Measurements from ENCODE around the gene PROSER1.
"Not testable (repeated sequence)": the region's sequence is repeated elsewhere in the genome, so short reads cannot be mapped to it uniquely, and the experiment has no call there.

PROSER1 gene

DNA sequence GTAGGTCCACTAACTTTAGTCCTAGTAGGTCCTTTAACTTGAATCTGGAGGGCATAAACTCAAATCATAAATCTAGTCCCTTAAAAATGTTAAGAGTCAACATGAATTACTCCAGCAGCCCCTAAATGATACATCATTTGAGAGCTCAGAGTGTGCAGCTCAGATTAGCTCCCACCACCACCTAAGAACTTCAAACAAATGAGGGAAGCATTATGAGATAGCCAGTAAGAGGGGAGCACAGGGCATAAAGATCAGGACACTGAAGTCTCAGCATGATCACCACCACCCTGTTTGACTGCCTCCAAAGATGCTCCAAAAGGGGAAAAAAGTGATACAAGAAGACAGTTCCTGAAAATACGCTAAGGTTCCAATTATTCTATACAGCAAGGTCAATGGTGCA, 5.7 kb downstream of the PROSER1 start:
- in situ Hi-C loops (cut with MboI; ENCODE audit: low sequenced_read_pairs), result no loop called here

DNA sequence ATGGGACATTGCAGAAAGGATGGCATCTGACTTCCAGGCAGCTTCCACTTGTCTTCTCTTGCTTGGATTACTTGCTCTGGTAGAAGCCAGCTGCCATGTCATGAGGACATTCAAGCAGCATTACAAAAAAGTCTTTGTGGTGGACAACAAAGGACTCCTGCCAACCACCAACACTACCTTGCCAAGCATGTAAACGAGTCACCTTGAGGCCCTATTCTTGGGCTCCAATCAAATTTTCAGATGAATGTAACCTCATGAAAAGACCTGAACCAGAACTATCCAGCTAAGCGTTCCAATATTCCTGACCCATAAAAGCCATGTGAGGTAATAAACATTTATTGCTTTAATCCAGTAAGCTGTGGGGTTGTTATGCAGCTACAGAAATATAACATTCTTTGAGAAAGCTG, 12.5 kb downstream of the PROSER1 start:
- in situ Hi-C loops (cut with MboI; ENCODE audit: low sequenced_read_pairs), result no loop called here

DNA sequence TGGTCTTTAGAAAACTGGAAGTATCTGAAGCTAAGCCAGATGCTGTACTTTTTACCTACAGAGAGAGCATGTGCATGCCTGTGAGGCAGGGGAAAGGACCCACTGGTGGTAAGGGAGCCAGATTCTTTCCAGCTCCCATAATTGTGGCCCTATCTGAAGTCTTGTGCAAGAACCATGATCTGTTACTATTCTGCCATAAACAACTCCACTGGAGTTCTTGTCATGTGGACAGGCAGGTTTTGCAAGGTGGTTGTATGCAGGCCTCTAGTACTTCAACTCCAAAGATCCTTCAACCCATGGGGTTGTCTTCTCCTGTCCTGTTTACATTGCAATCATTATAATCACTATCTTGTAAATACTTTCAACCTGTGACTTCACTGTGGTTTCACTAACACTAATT, 14.1 kb downstream of the PROSER1 start:
- in situ Hi-C loops (cut with MboI; ENCODE audit: low sequenced_read_pairs), result no loop called here

DNA sequence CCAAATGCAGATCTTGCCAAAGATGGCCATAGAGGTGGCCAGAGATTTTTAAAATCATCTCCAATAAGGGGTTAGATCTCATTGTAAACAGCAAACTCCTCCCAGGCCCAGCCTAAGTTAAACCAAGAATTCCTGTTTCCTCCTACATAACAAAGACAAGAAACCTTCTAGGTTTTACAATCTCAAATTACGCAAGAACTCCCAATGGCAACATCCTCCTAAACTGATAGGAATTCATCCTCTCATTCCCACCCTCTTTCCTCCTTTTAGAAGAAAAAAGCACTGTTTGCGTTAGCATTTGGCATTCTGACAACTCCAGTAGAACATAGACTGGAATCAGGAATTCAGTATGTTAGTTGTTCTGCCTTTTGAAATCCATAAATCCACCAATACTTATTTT, 14.6 kb downstream of the PROSER1 start:
- in situ Hi-C loops (cut with MboI; ENCODE audit: low sequenced_read_pairs), result no loop called here

DNA sequence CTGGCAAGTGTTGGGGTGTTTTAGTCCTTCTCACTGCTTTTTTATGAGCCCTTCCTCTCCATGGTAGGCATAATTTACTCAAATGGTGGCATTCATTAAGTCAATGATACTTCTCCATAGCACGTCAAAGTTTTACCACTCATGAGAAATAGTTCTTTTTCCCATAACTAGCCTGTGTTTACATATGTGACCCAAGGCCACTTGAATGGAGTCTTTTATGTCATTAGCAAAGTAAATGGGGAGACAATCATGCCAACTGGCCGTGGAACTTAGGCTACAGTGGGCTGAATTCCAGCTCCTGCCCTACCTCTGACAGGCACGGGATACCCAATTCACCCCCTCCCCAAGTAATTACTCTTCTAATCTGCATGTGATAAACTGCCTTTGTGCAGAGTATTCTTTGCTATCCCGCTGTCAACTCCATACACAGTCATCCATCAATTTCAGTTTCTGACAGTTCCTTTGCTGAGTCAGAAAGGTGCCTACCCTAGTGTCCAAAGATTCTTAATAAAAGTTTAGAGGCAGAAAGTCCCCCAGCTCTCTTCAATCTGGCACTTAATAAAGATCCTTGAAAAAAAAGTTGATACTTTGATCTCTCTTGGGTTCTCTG, 16.9 kb downstream of the PROSER1 start:
- in situ Hi-C loops (cut with MboI; ENCODE audit: low sequenced_read_pairs), result no loop called here

DNA sequence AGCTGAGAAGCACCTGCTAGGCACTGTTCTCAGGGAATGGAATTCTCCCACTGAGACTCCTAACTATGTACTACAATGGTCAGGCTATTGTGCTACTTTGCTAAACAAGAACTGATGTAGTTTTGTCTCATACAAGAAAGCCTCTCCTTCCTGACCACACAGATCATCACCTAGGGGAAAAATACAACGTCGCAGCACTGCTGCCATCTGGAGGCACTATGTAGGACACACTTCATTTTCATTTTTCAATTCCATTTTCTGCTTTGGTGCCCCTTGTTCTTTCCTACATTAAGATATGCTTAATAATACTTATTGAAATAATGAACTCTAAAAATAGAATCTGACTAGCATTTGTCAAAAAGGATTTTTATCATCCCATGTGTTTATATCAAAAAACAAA, 21.1 kb downstream of the PROSER1 start:
- in situ Hi-C loops (cut with MboI; ENCODE audit: low sequenced_read_pairs), result no loop called here

DNA sequence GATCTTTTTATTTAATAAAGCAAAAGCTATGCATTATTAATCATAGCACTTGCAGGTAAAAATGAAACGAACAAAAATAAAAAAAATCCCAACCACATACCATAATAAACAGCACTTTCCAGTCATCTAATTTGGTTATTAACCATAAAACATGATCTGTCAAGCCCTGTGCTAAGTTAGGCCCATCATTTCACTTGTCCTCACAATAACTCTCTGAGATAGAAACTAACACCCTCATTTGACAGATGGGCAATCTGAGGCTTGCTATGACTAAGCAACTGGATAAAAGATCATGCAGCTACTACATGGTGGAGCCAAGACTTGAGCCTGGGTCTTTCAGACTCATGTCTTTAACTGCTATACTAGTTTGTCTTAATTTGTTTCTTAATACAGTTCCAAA, 21.8 kb downstream of the PROSER1 start:
- in situ Hi-C loops (cut with MboI; ENCODE audit: low sequenced_read_pairs), result no loop called here

DNA sequence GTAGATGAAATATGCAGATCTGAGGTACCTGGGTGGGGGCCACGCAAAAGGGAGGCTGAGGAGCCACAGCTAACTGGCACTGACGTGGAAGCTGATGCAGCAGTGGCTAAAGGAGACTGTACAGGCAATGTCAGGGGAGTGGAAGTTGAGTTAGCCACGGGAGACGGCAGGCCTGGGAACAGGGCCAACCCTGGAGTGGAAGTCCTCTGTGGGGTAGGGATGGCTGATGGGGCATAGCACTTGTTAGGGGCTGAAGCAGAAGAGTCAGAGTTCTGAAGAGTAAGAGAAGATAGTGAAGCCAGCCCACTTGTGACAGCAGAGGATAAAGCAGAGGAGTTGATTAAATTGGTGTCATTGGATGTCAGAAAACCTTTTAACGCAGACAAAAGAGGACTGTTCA, 24.4 kb downstream of the PROSER1 start:
- in situ Hi-C loops (cut with MboI; ENCODE audit: low sequenced_read_pairs), result no loop called here

DNA sequence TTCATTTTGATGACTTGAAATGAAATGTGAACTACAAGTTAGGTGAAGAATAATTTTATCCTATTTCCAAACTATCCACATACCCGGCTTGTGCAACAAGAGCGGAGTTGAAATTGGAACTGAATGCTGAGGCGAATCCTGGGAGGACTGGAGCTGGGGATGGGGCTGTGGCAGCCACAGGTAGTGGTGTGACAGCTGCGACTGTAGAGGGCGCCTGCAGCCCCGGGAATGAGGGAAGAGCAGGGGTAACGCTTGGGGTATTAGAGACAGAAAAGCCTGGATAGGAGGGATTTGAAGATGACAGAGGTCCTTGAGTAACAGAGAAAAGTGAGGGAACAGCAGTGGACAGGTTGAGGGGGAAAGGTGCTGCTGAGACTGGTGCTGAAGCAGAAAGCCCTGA, 25.3 kb downstream of the PROSER1 start:
- in situ Hi-C loops (cut with MboI; ENCODE audit: low sequenced_read_pairs), result no loop called here

DNA sequence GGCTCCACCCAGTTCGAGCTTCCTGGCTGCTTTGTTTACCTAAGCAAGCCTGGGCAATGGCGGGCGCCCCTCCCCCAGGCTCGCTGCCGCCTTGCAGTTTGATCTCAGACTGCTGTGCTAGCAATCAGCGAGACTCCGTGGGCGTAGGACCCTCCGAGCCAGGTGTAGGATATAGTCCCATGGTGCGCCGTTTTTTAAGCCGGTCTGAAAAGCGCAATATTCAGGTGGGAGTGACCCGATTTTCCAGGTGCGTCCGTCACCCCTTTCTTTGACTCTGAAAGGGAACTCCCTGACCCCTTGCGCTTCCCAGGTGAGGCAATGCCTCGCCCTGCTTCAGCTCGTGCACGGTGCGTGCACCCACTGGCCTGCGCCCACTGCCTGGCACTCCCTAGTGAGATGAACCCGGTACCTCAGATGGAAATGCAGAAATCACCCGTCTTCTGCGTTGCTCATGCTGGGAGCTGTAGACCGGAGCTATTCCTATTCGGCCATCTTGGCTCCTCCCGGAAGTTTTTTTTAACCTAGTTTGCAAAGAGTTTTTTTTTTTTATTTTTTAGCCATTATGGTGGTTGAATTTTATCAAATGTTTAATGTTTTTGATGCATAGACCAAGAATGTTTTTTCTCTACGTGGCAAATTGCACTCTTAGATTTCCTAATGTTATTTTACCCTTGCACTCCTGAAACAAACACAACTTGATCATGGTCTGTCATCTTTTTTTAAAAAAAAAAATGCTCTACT, 31.3 kb downstream of the PROSER1 start:
- in situ Hi-C loops (cut with MboI; ENCODE audit: low sequenced_read_pairs), result not testable (repeated sequence)

DNA sequence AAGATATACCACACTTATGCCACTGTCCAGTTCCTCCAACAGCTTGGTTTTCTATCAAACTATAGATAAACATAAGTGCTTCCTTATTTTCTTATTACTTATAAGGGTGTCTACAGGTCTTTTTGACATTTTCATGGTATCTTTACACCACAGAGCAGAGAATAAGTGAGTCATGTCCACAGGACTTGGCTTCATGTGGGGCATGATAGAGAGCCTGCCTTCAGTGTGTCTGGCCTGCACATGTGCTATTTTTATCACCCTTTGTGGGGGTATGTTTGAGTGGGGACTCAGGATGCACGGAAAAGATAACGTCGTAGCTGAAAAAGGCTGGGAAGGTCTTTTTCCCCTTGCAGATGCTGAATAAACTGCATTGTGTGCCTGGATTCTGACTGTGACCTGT, 39.1 kb downstream of the PROSER1 start:
- in situ Hi-C loops (cut with MboI; ENCODE audit: low sequenced_read_pairs), result no loop called here

DNA sequence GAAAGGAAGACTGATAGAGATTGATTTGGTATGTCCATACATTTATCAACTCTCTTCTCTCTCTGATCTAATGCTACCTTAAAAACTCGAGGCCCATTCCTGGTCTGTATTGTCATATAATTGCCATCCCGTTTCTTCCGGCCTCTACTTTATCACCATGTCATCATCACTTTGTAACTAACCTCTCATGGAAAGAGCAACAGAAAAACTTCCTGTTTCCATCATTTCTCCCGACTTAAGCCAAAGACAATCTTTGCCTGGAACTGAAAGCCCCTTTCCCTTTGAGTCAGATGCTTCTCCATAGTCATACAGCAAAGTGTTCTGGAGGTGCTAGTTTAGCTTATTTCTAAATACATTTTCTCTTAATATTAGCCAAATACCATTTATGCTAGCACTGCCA, 44.5 kb downstream of the PROSER1 start:
- in situ Hi-C loops (cut with MboI; ENCODE audit: low sequenced_read_pairs), result no loop called here

DNA sequence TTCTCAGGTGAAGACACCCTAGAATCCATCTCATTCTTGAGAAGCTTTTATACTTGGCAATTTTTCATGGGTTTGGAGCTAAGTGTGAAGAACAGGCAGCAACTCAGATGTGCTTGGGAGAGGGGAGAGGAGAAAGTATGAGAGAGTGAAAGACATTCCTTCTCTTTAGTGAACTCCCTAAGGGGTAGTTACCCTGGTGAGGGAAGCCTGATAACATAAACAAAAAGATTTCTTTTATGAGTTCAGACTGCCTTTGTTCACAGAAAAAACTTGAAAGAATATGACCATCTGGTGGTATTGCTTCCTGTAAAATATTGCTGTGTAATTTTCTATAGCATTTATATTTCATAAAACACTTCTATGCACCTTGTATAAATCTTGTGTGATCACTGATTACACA, 47.2 kb downstream of the PROSER1 start, which contains the start of gene STOML3:
Gene STOML3, minus strand, starts transcription at position 139 of the 400 bp plus-strand sequence. Its CDS starts 110 bp downstream, at position 29.
- in situ Hi-C loops (cut with MboI; ENCODE audit: low sequenced_read_pairs), result no loop called here

DNA sequence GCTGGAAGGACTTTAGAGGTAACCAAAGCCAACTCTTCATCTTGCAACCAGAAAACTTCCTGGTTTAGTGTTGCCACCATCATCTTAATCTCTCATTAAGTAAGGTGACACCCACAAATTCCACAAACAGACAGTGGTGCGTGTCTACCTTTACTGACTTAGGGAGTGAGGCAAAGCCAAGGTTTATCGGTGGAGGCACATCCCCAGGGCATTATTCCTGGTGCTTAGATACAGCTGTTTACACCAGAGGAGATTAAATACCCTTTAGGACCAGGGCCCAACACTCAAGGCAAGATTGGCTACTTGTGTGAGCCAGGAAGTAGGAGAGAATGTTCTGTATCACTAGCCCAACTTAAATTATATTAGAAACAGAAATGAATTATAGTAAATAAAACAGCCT, 56.8 kb downstream of the PROSER1 start:
- in situ Hi-C loops (cut with MboI; ENCODE audit: low sequenced_read_pairs), result no loop called here

DNA sequence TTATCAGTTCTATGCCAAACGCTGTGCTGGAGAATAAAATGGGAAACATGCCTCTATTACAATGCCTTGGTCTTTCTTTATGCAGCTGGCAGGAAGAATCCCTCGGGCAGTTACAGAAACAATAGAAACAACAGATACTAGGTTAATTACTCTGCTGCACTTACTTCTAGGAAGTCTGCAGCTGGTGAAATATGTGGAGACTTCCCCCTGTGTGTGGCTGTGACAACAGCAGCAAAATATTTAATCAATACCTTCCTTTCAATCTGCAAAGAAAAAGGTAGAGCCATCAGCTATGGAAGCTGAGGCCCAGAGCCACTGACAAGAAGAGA, 57.2 kb downstream of the PROSER1 start:
- in situ Hi-C loops (cut with MboI; ENCODE audit: low sequenced_read_pairs), result no loop called here

DNA sequence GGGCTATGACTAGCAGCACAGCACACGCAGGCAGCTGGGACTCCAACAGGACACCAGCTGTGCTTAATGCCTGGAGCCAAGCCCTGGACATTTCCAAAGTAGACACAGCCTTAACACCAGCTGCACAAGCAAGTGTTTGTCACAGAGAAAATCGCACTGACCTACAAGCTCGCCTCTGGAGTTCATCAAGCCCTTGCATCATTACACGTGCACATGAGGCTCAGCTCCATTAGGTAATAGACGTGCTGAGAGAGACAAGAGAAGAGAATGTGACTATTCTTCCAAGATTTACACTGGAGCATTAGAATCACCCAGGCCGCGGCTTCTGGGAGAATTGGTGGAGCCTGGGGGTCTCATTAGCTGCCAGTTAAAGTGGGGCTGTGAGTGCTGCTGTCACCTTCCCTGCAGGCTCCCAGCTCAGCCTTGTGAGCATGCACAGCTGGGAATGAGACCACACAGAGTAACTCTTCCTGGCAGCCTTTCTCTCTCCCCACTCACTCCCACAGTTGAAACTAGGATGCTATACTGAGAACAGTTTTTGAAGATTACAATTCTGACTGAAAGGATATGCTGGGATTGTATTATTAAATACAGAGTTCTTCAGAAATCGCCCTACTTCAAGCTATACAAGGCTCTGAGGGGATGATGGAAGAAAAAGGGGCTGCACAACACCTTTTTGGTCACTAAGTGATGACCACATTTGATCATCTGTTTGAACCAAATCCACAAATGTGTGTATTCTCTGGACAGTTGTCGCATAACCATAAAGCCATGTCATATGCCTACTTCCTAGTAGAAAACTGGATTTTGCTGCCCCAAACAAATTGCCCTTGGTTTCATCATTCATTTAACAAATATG, 57.8 kb downstream of the PROSER1 start:
- in situ Hi-C loops (cut with MboI; ENCODE audit: low sequenced_read_pairs), result no loop called here

DNA sequence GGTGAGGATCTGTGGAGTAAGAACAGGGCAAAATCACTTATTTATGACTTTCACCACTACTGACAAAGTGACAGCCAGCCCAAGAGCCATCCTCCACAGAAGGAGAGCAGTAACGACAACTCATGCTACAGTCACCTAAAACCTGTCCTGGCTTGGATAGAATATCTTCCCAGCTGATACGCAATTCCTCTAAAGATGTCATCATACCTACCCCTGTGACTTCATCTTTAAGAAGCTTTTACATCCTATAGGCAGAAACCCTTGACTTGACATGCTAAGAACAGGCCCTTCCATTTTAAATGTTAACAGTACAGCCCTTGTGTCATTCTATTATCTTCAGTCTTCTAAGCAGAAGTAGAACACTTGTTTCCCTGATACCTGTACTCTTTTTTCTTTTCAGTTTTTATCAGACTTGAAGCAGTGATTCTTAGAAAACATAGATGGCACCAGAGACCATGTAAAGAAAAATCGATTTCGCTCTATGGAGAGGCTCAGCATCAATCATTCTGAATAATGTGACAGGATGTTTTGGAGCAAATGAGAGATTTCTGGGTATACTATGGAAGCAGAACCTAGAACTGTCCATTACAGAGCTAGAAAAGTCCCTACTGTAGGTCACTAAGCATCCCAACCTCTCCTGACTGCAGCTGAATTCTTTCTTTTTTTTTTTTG, 67.4 kb downstream of the PROSER1 start:
- in situ Hi-C loops (cut with MboI; ENCODE audit: low sequenced_read_pairs), result no loop called here

DNA sequence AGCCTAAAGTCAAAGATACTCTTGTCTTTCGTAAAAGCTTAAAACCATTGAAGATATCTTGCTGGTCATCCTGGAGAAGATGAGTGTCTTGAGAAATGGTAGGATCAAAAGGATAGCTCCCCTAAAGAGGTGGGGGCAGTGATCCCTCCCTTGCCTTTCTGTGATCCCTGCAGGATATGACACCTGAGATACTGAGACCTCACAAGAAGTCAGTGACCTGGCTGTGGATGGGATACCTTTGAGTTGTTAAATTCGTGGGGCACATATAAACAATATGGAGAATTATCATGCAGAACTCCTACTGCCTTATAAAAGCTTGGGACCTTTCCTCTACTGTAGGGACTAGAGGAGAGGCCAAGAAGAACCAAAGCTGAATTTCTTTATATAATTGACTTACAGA, 68.7 kb downstream of the PROSER1 start:
- in situ Hi-C loops (cut with MboI; ENCODE audit: low sequenced_read_pairs), result no loop called here

DNA sequence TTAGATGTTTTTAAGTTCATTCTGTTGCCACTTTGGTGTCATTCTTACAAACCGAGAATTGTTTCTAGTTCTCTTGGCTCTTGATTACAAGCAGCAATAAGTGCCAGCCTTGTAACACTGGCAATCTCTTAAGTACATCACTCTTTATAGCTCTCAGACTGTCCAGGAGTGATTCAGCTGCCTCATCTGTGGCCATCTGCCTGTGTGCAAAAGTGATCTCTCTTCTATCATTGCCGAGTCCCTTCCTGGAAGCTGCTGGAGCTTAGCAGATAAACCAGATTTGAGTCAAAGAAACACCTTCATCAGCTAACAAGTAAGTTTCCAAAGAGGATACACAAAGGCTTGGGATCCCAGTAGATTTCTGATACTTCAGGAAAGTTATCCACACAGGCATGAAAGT, 70.4 kb downstream of the PROSER1 start:
- in situ Hi-C loops (cut with MboI; ENCODE audit: low sequenced_read_pairs), result no loop called here

DNA sequence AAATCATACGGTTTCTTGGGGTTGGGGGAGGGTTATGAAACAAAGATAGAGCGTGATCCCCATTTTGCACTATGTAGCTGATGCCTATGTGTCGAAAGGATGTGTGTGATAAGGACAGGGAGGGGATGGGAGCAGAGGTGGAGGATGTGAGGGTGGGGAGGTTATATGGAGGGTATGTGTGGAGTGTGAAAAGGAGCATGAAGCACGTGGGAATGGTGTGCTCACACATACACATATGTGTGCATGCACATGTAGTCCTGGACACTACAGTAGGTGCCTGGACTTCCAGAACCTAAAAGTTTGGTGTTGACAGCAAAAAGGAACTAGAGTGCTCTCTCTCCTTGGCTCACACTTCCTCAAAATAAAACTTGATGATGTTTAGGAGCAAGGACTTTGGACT, 72.6 kb downstream of the PROSER1 start:
- in situ Hi-C loops (cut with MboI; ENCODE audit: low sequenced_read_pairs), result no loop called here

DNA sequence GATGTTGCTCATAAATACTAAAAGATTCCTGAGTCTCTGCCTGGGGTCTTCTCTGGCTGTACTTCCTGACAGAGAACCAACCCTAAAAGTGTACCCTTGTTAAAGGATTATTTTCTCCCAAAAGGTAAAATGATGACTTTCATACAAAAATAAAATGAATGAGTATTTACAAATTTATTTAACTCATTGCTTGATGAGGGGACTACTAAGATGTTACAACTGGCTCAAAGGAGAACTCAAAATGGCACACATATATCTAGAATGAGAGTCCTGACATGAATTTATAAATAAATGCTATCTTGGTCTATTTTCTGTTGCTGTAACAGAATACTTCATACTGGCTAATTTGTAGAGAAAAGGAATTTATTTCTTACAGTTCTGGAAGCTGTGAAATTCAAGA, 77.7 kb downstream of the PROSER1 start:
- in situ Hi-C loops (cut with MboI; ENCODE audit: low sequenced_read_pairs), result no loop called here

All from hTERT RPE-1 (cell line).